HG03575 (cell line): Measurements from ENCODE around the gene ERGIC1.
"Not testable (repeated sequence)": the region's sequence is repeated elsewhere in the genome, so short reads cannot be mapped to it uniquely, and the experiment has no call there.

Experiments used
- ATAC-seq: cut with Tn5 transposase; IDR thresholded peaks from one replicate; pipeline ENCODE4 v1.9.1; 2021; ENCODE audit not compliant: unreplicated experiment, insufficient number of reproducible peaks, low FRiP score; ENCODE audit errors: extremely low read depth

The ERGIC1 gene

GRCh38 chr5:172840432-172841154 lies 6.5 kb downstream of the ERGIC1 start:
- no peak for ATAC-seq

GRCh38 chr5:172841256-172841655 lies 7.2 kb downstream of the ERGIC1 start:
- no peak for ATAC-seq

GRCh38 chr5:172843825-172844576 lies 9.9 kb downstream of the ERGIC1 start:
- no peak for ATAC-seq

- no peak for ATAC-seq
Measured at GRCh38 chr5:172844577-172844838, 10.5 kb downstream of the ERGIC1 start.

GRCh38 chr5:172845154-172845553 lies 11.1 kb downstream of the ERGIC1 start:
- no peak for ATAC-seq

- no peak for ATAC-seq
Measured at GRCh38 chr5:172845576-172845975, 11.5 kb downstream of the ERGIC1 start.

GRCh38 chr5:172846249-172846648 lies 12.2 kb downstream of the ERGIC1 start:
- no peak for ATAC-seq

- no peak for ATAC-seq
Measured at GRCh38 chr5:172846677-172847076, 12.6 kb downstream of the ERGIC1 start.

- not testable (repeated sequence) for ATAC-seq
Measured at GRCh38 chr5:172847584-172847983, 13.5 kb downstream of the ERGIC1 start.

GRCh38 chr5:172848419-172848818 lies 14.4 kb downstream of the ERGIC1 start:
- ATAC-seq: no peak

GRCh38 chr5:172849606-172850453 lies 15.8 kb downstream of the ERGIC1 start:
- ATAC-seq: no peak

- ATAC-seq: no peak
Measured at GRCh38 chr5:172850454-172850797, 16.4 kb downstream of the ERGIC1 start.

- not testable (repeated sequence) for ATAC-seq
Measured at GRCh38 chr5:172851254-172851653, 17.2 kb downstream of the ERGIC1 start.

- ATAC-seq: no peak
Measured at GRCh38 chr5:172852490-172853354, 18.7 kb downstream of the ERGIC1 start.

GRCh38 chr5:172853355-172853975 lies 19.4 kb downstream of the ERGIC1 start:
- no peak for ATAC-seq

GRCh38 chr5:172854451-172854871 lies 20.4 kb downstream of the ERGIC1 start:
- no peak for ATAC-seq

- no peak for ATAC-seq
Measured at GRCh38 chr5:172854971-172855370, 20.9 kb downstream of the ERGIC1 start.

- ATAC-seq: no peak
Measured at GRCh38 chr5:172855597-172856292, 21.7 kb downstream of the ERGIC1 start.
